Tibial artery (tissue), 4 donors: ENCODE measurements around the gene MEPCE.

Source experiments
- DNase-seq, 2 donors: peaks; one replicate each; pipeline ENCODE4 v3.0.0-alpha.2; 2019
- H3K27ac ChIP-seq, 2 donors: fragments of 200-600 bp; sonication (generic) in 1 of 2; 1 replicate in 1 of 2; 2 replicates in 1 of 2; pipeline ENCODE4 v1.5.1; 2018 to 2019; ENCODE audit warnings: mild to moderate bottlenecking in 1 of 2
- H3K27me3 ChIP-seq, 2 donors: fragments of 200-600 bp; sonication (generic) in 1 of 2; one replicate each; pipeline versions ENCODE4 v1.5.1 to v1.6.0; 2016 to 2019
- H3K36me3 ChIP-seq, 3 donors: fragments of 200-600 bp; sonication (generic) in 2 of 3; one replicate each; pipeline ENCODE4 v1.5.1; 2016 to 2019; ENCODE audit warnings: mild to moderate bottlenecking in 2 of 3
- H3K4me1 ChIP-seq, 4 donors: fragments of 200-600 bp; sonication (generic) in 2 of 4; 1 replicate in 3 of 4; 2 replicates in 1 of 4; pipeline ENCODE4 v1.5.1; 2016 to 2019
- H3K4me3 ChIP-seq, 2 donors: fragments of 200-600 bp; sonication (generic) in 1 of 2; 1 replicate in 1 of 2; 2 replicates in 1 of 2; pipeline ENCODE4 v1.5.1; 2018 to 2019; ENCODE audit warnings: mild to moderate bottlenecking in 2 of 2
- H3K9me3 ChIP-seq, 3 donors: fragments of 200-600 bp; sonication (generic) in 1 of 3; one replicate each; pipeline ENCODE4 v1.5.1; 2016 to 2019
- intact Hi-C: fragments of 100-400 bp; cut with DNase I; formaldehyde crosslinking; loops from one replicate; pipeline ENCODE4 v1.15.0; 2023; ENCODE audit warnings: low total_unique reads
- TF ChIP-seq, protein P1 (sequence below), 2 experiments: fragments of 200-600 bp in 1 of 2; fragments of 450-650 bp in 1 of 2; IDR thresholded peaks; one replicate each; pipeline ENCODE4 v1.5.1; 2017 to 2019; ENCODE audit warnings: antibody characterized with exemption in 2 of 2, mild to moderate bottlenecking in 1 of 2, moderate library complexity in 1 of 2

MEPCE gene

DNA sequence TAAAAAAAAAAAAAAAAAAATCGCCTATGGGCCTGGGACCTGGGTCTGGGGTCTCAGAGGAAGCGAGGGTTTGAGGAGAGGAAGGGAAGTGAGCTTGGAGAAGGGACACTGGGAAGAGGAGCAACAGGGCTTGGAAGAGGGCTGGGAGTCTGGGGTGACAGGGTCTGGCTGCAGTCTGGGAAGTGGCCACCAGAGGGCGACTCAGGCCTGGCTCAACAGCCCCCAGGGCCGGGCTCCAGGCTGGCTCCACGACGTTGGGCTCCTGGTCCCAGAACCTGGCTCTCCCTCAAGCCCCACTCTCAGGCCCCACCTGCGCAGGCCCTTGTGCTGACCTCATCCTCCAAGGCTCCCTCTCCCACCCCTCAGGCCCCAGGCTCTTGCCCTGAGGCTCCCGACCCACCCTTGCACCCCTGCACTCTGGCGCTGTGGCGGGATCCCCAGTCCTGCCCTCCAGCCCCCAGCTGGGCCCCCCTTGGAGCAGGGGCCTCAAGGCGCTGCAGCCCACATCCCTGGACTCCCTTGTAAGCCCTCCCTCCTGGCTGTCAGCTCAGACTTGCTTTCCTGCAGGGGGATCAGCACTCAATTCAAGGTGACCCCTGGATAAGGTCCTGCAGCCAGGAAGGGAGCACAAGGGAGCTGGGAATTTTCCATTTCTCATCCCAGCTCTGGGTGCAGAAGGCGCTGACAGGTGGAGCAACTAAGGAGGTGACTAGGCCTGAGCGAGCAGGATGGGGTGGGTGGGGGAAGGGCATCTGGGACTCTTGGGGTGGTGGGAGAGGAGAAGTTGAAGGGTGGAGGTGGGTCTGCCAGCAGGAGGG lies 39.8 kb downstream of the MEPCE start:
- no peaks in the 10 kb centered on the region for H3K27me3 ChIP-seq
- H3K9me3 ChIP-seq, result no peaks in the 10 kb centered on the region
- H3K4me1 ChIP-seq, result peaks cover 0 to 55% (median 36%) of the 10 kb centered on the region in 4 donors
- peak overlapping the region in 1 of 2 donors; percentile 38 for H3K27ac ChIP-seq
- H3K4me3 ChIP-seq, result no peak overlapping the region
- peak; percentile 82 to 89 for DNase-seq
- TF ChIP-seq, protein P1, sequence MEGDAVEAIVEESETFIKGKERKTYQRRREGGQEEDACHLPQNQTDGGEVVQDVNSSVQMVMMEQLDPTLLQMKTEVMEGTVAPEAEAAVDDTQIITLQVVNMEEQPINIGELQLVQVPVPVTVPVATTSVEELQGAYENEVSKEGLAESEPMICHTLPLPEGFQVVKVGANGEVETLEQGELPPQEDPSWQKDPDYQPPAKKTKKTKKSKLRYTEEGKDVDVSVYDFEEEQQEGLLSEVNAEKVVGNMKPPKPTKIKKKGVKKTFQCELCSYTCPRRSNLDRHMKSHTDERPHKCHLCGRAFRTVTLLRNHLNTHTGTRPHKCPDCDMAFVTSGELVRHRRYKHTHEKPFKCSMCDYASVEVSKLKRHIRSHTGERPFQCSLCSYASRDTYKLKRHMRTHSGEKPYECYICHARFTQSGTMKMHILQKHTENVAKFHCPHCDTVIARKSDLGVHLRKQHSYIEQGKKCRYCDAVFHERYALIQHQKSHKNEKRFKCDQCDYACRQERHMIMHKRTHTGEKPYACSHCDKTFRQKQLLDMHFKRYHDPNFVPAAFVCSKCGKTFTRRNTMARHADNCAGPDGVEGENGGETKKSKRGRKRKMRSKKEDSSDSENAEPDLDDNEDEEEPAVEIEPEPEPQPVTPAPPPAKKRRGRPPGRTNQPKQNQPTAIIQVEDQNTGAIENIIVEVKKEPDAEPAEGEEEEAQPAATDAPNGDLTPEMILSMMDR (IDR thresholded peaks at IDR 0.05), result peak; percentile 92 to 95
- intact Hi-C loops, result loop anchor here (5.0 to 10.0 kb wide), 4 partner anchors 88 to 395 kb away; partner anchors contain the start of genes EPO, GNB2 and TRIP6
- H3K36me3 ChIP-seq, result peaks cover 4 to 71% (median 19%) of the 10 kb centered on the region in 3 donors

DNA sequence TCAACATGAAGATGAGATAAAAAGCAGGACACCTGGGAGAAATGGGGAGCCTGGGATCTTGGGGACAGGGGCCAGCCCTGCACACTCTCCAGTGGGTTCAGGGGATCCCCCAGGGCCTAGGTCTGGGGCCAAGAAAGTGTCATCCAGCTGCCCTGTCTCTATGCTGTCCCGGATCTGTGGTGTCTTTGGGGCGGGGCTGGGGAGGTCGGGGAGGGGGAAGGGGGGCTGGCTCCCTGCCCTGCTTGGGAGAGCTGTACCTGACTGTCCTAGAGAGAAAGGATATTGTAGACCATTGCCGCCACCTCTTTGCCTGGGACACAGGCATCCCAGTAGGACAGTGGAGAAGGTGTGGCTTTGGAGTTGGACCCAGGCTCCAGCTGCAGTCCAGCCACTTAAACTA lies 41.4 kb downstream of the MEPCE start:
- Histone ChIP-seq H3K4me1 (peaks cover 0 to 64% (median 38%) of the 10 kb centered on the region in 4 donors), H3K27ac (no peak overlapping the region), H3K27me3 (no peaks in the 10 kb centered on the region), H3K9me3 (no peaks in the 10 kb centered on the region), H3K4me3 (no peak overlapping the region), H3K36me3 (peaks cover 4 to 85% (median 20%) of the 10 kb centered on the region in 3 donors)
- TF ChIP-seq, protein P1 (IDR thresholded peaks at IDR 0.05), result no peak
- intact Hi-C loops, result loop anchor here (10.0 kb wide), 1 partner anchor 204 kb away; the partner anchor contains the start of gene GNB2
- no peak for DNase-seq

DNA sequence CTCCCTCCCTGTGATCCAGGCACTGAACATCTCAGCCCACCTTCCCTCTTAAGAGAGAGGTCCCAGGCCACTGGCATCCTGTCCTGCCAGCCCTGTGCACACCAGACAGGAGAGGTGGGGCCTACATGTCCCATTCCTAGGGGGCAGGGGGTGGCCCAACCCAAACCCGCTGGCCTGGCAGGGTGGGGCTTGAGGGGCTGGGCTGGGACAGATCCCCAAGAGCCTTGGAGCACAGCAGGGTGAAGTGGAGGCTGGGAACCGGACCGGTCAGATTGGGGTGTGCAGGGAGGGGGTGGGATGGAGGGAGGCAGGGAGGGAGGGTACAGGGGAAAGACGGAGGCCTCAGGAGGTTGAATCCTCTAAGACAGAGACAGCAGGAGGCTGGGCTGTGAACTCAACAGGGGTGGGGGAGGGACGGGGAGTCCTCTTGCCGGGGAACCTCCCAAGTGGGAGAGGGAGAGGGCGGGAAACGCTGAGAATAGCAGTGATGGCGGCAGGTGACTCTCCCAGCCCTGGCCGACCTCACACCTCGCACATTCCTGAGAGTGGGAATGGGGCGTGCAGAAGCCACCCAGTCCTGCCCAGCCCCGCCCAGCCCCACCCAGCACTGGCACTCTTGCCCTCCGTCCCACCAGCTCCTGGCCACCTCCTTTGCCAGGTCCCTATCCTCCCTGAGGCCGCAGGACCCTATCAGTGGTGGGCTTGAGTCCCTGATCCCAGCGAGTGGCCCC lies 42.7 kb downstream of the MEPCE start:
- Histone ChIP-seq H3K4me3 (no peak overlapping the region), H3K27me3 (no peaks in the 10 kb centered on the region), H3K4me1 (peaks cover 0 to 64% (median 43%) of the 10 kb centered on the region in 4 donors), H3K9me3 (no peaks in the 10 kb centered on the region), H3K27ac (peak overlapping the region; percentile 59 to 65), H3K36me3 (peaks cover 4 to 83% (median 20%) of the 10 kb centered on the region in 3 donors)
- TF ChIP-seq, protein P1 (IDR thresholded peaks at IDR 0.05), result no peak
- intact Hi-C loops, result loop anchor here (10.0 kb wide), 1 partner anchor 203 kb away; the partner anchor contains the start of gene GNB2
- DNase-seq, result no peak

DNA sequence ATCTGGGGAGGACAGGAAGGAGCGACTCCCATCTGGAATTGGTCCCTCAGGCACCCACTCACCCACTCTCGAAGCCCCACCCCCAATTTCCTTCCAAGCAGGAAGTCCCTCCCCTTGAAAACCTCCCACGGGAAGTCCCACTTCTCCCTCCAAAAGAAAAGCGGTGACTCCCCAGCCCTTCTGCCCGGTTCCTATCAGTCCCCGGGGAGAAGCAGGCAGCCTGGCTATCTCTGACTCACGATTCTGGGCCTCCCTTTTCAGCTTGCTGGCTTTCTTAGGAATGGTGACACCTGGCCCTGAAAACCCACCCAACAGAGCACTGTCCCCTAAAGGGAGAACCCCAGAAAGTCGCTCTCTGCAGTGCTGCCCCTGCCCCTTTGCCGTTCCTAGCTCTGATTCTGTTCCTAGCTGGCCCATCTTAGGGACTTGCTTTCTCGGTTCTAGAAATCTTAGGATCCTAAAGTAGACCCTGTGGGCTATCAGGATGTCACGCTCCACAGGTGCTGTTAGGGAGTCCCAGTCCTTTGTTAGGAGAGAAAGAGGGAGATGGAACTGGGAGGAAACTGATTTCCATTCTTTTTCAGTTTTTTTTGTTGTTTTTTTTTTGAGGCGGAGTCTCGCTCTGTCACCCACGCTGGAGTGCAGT lies 43.3 kb downstream of the MEPCE start:
- H3K27ac ChIP-seq, result peak overlapping the region; percentile 59 to 65
- DNase-seq, result peak; percentile 38 to 74
- intact Hi-C loops, result loop anchor here (10.0 kb wide), 1 partner anchor 202 kb away; the partner anchor contains the start of gene GNB2
- peaks cover 4 to 77% (median 16%) of the 10 kb centered on the region in 3 donors for H3K36me3 ChIP-seq
- H3K4me1 ChIP-seq, result peaks cover 0 to 64% (median 47%) of the 10 kb centered on the region in 4 donors
- H3K4me3 ChIP-seq, result no peak overlapping the region
- TF ChIP-seq, protein P1 (IDR thresholded peaks at IDR 0.05), result no peak
- no peaks in the 10 kb centered on the region for H3K9me3 ChIP-seq
- H3K27me3 ChIP-seq, result no peaks in the 10 kb centered on the region

DNA sequence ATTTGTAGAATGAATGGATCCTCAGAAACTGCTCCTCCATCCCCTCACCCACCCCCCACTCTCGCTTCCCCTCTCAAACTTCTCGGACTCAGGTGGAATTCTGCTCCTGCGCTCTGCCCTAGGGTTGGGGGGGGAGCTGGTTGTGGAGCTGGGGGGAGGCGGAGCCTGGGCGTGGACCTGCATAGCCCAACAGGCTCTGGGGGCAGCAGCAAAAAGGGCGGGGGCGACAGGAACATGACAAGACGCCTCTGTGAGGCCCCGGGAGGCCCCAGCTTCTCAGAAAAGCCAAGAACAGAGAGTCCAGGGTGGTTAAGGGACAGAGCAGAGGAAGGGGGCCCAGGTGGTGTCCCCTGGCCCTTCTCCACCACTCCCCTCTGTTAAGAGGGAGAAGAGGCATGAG lies 45.9 kb downstream of the MEPCE start:
- Histone ChIP-seq H3K4me1 (peaks cover 0 to 64% (median 49%) of the 10 kb centered on the region in 4 donors), H3K9me3 (no peaks in the 10 kb centered on the region), H3K27me3 (no peaks in the 10 kb centered on the region), H3K36me3 (peaks cover 4 to 57% (median 16%) of the 10 kb centered on the region in 3 donors), H3K27ac (peak overlapping the region; percentile 84 to 95), H3K4me3 (peak overlapping the region; percentile 65 to 98)
- intact Hi-C loops, result loop anchor here (10.0 kb wide), 1 partner anchor 199 kb away; the partner anchor contains the start of gene GNB2
- TF ChIP-seq, protein P1 (IDR thresholded peaks at IDR 0.05), result no peak
- DNase-seq, result no peak
